Loucy (cell line): Measurements from ENCODE around the gene MCF2L2.

ENCODE experiments used
- CTCF ChIP-seq: fragments of 200-600 bp; sonication (generic); conservative IDR thresholded peaks from 2 replicates; pipeline ENCODE4 v1.5.1; 2014; ENCODE audit warnings: mild to moderate bottlenecking, antibody characterized with exemption, low read length
- EZH2phosphoT487 ChIP-seq: fragments of 200-600 bp; IDR thresholded peaks from 2 replicates; pipeline ENCODE4 v1.6.1; 2018; ENCODE audit warnings: antibody characterized with exemption, mild to moderate bottlenecking, moderate library complexity, borderline replicate concordance

DNA sequence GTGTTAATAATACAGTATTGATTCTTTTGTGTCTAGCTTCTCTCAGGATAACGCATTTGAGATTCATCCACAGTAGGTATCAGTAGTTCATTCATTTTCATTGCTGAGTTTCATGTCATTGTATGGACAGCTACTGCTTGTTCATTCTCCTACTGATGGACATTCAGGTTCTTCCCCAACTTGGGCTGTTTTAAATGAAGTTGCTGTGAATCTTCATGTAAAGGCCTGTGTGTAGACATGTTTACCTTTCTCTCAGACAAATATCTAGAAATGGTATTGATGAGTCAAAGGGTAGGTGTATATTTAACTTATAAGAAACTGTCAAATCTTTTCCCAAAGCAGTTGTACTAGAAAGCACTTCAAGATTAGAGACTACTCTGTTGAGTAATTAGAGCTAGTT is 26.7 kb downstream of the MCF2L2 start:
- no peak for TF ChIP-seq CTCF
- TF ChIP-seq EZH2phosphoT487 = no peak
